ENCODE data around the gene CDH3. TPM values are rescaled to one million over a fixed set of nuclear protein-coding genes. Genes with fewer than 3 reads are reported as not detected.
A peak's percentile ranks its signal among the peaks of the same experiment; 100 is the strongest.

Gene CDH3
- total and polyA plus RNA-seq, 2 of the 8 experiments (the other 6 are each of a cell fraction or from before 2014, with no cell fraction given), result 146 to 171 TPM

- TF ChIP-seq MAX (IDR thresholded peaks at IDR 0.05) (peak; percentile 53), USF2 (IDR thresholded peaks at IDR 0.05; ENCODE audit: low read length) (peak; percentile 75), POLR2A (IDR thresholded peaks at IDR 0.05; ENCODE audit: control extremely low read depth in 1 of 2, low read depth in 2 of 2, low read length in 2 of 2) (peak in 1 of 2 experiments; percentile 67; a peak in 2 of 3 replicates), PHF8 (conservative IDR thresholded peaks at IDR 0.05; ENCODE audit: low read depth, low read length) (peak; percentile 50; the same call in 1 of the 2 replicates), E2F6 (IDR thresholded peaks at IDR 0.05) (no peak), ATF2 (IDR thresholded peaks at IDR 0.05; ENCODE audit: low read length) (no peak), TBP (IDR thresholded peaks at IDR 0.05; ENCODE audit: low read depth, low read length) (no peak; the same call in 1 of the 2 replicates), RAD21 (IDR thresholded peaks at IDR 0.05 in 1 of 2, conservative IDR thresholded peaks at IDR 0.05 in 1 of 2; ENCODE audit: low read depth in 2 of 2, low read length in 2 of 2) (0 out of 4 replicates have a peak, but pooled peaks of 1 of the 2 experiments have one; percentile 2), JUND (IDR thresholded peaks at IDR 0.05; ENCODE audit: low read length) (peak; percentile 13; the same call in 1 of the 2 replicates), ASH2L (IDR thresholded peaks at IDR 0.05; ENCODE audit: low read length) (peak; percentile 74), CHD2 (IDR thresholded peaks at IDR 0.05; ENCODE audit: low read length) (no peak), CHD1 (IDR thresholded peaks at IDR 0.05; ENCODE audit: low read depth, low read length) (peak; percentile 76), TCF12 (IDR thresholded peaks at IDR 0.05; ENCODE audit: low read depth, low read length) (no peak), MAFK (IDR thresholded peaks at IDR 0.05; ENCODE audit: low read depth, low read length) (no peak), HDAC2 (IDR thresholded peaks at IDR 0.05; ENCODE audit: borderline replicate concordance in 1 of 2, low read depth in 2 of 2, low read length in 2 of 2) (peak in 1 of 2 experiments; percentile 7; a peak in 1 of 4 replicates), BACH1 (IDR thresholded peaks at IDR 0.05; ENCODE audit: low read length) (peak; percentile 59), SIX5 (IDR thresholded peaks at IDR 0.05; ENCODE audit: low read depth, low read length) (no peak), RBBP5 (IDR thresholded peaks at IDR 0.05; ENCODE audit: borderline replicate concordance, low read depth, low read length) (peak; percentile 93), NANOG (IDR thresholded peaks at IDR 0.05; ENCODE audit: insufficient read depth, low read depth, low read length, poor library complexity, severe bottlenecking) (no peak)
These were observed 631 bp downstream of the CDH3 start (continued) for GRCh38 chr16:68645494-68646388.
